Stimulated activated CD4-positive, alpha-beta T cell treated with anti-CD3 and anti-CD28 coated beads, Interleukin-12 subunit alpha, Interleukin-12 subunit beta, amount 100 ng/mL, for 4 hours (primary cell): Measurements from ENCODE around the gene HS6ST3.

ENCODE experiments used
- DNase-seq: peaks from one replicate; pipeline ENCODE4 v3.0.0-alpha.2; 2020

HS6ST3 gene

DNA sequence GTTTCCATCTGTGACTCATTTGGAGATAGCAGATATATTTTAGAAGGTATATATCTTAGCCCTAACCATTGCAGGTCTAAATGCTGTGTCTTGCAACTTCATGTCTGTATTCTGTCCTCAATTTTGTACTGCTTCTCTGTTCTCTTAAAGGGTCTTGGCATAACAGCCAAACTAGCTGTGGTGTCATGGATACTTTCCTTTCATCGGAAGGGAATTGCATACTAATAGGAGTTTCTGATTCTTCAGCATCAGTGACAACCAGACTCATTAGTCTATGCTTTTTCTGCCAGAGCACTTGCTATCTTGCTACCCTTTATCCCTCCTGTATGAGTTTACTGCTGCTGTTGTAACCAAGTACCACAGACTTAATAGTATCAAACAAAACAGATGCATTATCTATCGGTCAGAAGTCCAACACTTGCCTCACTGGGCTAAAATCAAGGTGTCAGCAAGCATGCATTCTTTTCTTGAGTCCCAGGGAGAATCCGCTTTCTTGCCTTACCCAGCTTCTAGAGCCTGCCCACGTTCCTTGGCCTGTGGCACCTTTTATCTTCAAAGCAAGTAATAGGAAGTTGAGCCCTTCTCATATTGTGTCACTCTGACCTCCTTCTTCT, 253.1 kb downstream of the HS6ST3 start:
- no peak for DNase-seq

DNA sequence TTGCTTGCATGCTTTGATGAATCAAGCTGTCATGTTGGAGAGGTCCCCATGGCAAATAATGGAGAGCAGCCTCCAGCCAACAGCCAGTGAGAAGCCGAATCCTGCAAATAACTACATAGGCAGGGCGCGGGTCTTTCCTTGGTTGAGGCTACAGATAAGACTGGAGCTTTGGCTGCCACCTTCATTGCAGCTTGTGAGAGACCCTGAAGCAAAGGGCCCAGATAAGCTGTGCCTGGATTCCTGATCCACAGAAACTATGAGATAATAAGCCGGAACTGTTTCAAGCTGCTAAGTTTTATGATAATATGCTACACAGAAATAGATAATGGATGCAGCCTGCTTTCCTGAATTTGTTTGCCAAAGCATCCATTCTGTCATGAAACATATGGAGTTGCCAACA, 257.0 kb downstream of the HS6ST3 start:
- DNase-seq: no peak

DNA sequence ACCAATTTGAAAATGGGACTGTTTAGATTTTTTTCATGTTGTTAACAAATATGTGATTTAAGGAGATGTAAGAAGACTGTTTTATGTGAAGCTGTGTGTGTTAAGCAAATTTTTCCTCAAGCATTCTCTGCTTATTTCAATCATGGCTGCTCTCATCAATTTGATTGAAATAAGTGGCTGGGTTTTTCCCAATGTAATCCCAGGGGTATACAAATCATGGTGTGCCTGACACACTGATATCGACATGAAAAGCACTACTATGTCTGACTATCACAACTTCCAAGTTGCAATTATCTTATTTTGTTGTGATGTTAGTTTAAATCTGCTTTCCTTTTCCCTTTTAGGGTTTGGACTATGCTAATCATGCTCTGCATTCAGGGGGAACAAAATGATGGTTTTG, 283.7 kb downstream of the HS6ST3 start:
- DNase-seq: no peak

GRCh38 chr13:96377835-96378234, 287.9 kb downstream of the HS6ST3 start:
- no peak for DNase-seq

DNA sequence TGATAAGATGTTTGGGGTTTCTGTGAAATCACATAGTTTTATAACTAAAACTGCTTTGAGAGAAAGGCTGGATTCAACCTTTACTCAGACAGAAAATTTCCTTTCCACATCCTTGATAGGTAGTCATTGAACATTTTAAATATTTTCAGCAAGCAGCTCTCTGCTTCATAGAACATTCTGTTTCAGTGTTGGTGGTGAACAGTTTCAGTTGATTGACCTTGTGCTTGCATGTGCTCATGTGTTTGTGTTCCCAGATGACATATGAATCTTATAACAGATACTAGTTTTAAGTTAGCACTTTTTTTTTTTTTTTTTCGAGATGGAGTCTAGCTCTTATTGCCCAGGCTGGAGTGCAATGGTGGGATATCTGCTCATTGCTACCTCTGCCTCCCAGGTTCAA, 290.1 kb downstream of the HS6ST3 start:
- DNase-seq: no peak

GRCh38 chr13:96381681-96382080, 291.8 kb downstream of the HS6ST3 start:
- no peak for DNase-seq

GRCh38 chr13:96388598-96388997, 298.7 kb downstream of the HS6ST3 start:
- no peak for DNase-seq

- DNase-seq: no peak
Measured at GRCh38 chr13:96391606-96392005, 301.7 kb downstream of the HS6ST3 start.

GRCh38 chr13:96397807-96398206, 307.9 kb downstream of the HS6ST3 start:
- no peak for DNase-seq

DNA sequence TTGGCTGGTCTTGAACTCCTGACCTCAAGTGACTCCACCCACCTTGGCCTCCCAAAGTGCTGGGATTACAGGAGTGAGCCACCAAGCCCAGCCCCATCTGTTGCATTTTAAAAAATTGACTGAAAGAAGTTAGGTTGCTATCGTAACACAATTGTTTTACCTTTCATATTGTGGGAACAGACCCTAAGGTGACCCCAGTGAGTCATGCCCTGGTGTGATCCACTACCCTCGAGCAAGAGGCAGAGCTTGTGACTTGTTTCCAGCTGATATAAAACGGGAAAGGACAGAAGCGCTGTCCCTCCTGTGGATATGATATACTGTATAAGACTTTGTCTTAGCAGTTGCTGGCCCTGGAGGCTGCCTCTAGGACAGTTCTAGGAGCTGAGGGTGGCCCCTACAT, 308.6 kb downstream of the HS6ST3 start:
- DNase-seq: no peak

DNA sequence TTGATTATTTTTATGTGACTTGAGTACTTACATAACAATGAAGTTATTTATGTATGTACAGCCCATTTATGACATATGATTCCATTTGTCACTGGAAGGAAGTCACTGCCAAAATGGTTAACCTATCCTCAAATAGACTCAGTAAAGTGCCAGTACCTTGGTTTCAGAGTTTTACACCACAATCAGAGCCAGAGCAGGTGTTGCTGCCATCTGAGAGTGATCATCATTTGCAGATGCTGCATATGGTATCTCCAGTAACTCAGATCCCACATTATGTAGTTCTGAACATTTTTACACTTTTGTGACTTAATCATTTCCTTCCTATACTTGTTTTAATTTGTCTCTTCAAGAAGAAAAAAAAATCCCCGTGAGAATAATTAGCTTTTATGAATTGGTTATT, 313.3 kb downstream of the HS6ST3 start:
- no peak for DNase-seq

DNA sequence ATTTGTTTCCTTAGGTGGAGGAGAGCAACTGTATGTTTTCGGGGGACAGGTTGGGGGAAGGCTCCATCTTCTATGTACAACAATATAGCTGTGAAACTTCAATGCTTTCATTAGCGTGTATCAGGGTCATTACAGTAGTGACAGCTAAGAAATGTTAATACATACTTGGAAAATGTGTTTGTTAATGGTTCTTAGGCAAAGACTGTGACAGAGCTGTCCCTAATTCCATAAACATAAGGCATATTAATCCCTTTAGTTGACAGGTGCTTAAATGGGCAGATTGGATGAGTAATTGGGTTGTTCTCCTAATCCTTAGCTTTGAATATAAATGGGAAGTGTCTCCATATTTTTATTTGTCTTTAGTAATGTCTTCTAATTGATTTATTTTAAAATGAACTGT, 313.7 kb downstream of the HS6ST3 start:
- DNase-seq: no peak

GRCh38 chr13:96415831-96416385, 326.0 kb downstream of the HS6ST3 start:
- DNase-seq: no peak

- no peak for DNase-seq
Measured at GRCh38 chr13:96417939-96418685, 328.2 kb downstream of the HS6ST3 start.

GRCh38 chr13:96421314-96421713, 331.4 kb downstream of the HS6ST3 start:
- no peak for DNase-seq

DNA sequence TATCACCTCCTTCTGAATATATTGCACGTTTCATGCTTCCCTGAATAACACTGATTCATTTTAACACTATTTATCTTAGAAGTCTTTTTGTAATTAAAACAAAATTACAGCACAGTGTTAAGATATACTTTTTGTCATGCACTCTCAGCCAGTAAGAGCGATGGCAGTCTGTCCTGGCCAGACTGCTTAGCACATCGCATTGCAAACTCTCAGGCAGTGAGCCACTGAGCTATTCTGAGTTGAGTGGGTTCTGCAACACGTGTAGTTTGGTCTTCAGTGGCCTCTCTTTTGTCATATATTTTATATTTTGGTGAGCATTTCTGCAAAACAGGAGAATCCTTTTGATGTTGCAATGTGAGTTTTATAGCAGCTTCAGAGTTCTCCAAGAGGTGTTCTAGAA, 332.1 kb downstream of the HS6ST3 start:
- no peak for DNase-seq

DNA sequence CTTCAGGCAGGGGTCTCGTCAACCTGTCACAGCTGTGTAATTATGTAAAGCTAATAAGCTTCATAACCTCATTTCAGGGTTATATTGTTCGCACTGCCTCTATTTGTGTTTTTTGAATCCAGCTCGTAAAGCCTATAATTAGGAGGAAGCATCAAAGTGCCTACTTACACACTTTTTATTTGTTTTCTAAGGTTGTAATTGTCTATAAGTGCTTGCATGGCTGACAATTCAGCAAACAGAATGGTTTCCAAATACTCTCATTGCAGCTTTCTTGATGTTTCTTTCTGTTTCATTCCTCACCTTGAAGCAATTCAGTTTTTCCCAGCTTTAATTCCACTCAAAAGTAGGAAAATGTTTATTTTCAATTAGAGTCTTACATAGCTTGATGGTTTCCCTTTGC, 336.3 kb downstream of the HS6ST3 start:
- DNase-seq: no peak

DNA sequence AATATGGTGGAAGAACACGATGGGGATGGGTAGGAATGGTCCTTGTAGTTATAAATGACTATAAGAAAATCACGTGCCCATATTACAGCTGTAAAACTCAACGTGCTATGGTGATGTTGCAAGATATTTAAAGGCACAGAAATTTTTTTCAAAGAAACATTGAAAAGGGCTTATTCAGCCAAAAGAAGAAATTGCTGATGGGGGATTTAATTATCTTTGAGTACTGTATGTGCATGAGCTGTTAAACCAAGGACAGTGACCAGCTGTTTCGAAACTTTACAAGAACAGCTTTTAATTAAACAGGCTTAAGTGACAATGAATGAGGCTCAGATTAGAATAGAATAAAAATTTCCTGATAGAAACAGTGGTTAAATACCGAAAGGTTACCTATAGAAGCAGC, 339.0 kb downstream of the HS6ST3 start:
- no peak for DNase-seq

DNA sequence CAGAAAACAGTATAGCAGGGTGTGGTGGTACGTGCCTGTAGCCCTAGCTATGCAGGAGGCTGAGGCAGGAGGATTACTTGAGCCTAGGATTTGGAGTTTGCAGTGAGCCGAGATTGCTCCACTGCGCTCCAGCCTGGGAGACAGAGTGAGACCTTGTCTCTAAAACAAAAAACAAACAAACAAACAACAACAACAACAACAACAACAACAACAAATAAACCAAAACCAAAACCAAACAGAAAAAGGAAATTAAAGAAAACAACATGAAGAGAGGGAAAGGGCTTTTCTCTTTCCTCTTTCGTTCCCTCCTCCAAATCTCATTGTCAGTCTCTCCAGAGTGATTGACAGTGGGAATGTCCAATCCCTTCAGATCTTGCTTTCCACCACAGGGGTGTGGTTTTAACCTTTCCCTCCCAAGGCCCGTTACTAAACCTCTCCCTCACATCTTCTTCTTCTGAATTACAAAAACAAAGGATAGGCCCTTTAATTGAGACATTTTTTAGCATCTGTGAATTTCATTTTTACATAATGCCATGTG, 341.2 kb downstream of the HS6ST3 start:
- no peak for DNase-seq

- no peak for DNase-seq
Measured at GRCh38 chr13:96444676-96445075, 354.8 kb downstream of the HS6ST3 start.

DNA sequence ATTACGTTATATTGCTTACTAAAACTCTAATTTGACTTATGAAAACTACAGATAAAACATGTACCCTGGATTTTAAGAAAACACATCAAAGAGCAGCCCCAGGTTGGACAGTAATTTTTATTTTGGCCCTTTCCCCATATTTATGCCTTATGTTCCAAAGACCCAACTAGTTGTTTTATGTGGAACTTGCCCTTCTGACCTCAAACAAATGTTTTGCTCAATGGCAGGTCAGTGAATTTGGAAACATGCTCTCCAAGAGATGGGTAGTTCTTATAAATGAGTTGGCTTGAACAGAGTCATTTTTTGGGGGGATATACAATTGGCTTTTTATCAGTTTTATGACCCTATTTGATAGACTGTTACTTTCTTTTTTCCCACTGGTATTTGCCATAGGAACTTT, 360.0 kb downstream of the HS6ST3 start:
- DNase-seq: no peak

GRCh38 chr13:96450326-96451020, 360.6 kb downstream of the HS6ST3 start:
- no peak for DNase-seq

DNA sequence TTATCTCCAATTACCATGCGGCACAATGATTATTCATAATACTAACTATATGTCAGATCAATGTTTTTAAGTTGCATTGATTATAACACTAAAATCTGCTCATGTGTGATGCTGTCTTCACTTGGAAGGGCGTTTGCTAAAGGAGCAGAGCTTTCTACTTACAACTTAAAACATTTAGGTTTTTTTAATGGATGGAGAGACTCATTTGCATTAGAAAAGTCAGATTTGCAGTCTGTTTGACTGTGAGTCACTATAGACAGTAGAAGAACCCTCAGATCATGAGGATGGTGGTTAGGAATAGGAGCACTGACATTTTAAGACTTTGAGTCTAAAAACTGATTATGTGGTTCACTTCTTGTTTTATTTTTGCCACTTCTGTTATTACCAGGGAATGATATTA, 364.6 kb downstream of the HS6ST3 start:
- DNase-seq: no peak

DNA sequence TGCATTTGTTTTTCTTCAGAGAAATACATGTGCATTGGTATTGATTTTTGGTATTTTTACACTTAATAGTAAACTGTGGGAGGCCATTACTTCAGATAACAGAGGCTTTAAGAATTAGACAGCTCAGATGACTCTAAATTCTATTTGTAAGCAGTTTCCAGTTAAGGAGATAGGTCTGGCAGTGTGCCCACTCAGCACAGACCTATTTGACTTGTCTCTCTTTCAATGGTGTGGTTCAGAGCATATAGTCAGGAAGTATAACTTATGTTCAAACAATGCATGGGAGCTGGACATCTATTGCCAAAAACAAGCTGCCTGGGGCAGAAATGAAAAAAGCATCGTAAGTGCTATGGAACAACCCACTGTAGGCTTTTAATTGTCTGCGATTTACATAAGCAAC, 370.7 kb downstream of the HS6ST3 start:
- no peak for DNase-seq
